Activated CD4-positive, alpha-beta memory T cell treated with anti-CD3 and anti-CD28 coated beads, Interleukin-2, amount 10 ng/mL, durations not matched to agents 7 days and 5 days (primary cell): Measurements from ENCODE around the gene ACTL10. TPM values are rescaled to one million over a fixed set of nuclear protein-coding genes. Genes with fewer than 3 reads are reported as not detected.
"Not testable (repeated sequence)": the region's sequence is repeated elsewhere in the genome, so short reads cannot be mapped to it uniquely, and the experiment has no call there.

ENCODE experiments used
- CTCF ChIA-PET: fragments of 350-600 bp; sonication (Branson Sonifier 250); formaldehyde crosslinking; loops from one replicate; lab custom pipeline; 2021; ENCODE audit warnings: antibody characterized with exemption, inconsistent platforms; lab: Charles Lee
- POLR2A ChIA-PET: fragments of 350-600 bp; sonication (Branson Sonifier 250); formaldehyde crosslinking; loops from one replicate; lab custom pipeline; 2021; ENCODE audit warnings: antibody characterized with exemption; lab: Charles Lee
- DNase-seq: peaks from one replicate; pipeline ENCODE4 v3.0.0-alpha.2; 2020
- H3K27ac Mint-ChIP-seq: one replicate; pipeline ENCODE4 v1.8.0; 2021; ENCODE audit warnings: mild to moderate bottlenecking, mixed read lengths
- H3K27me3 Mint-ChIP-seq: one replicate; pipeline ENCODE4 v1.8.0; 2021; ENCODE audit warnings: mixed read lengths
- H3K36me3 Mint-ChIP-seq: one replicate; pipeline ENCODE4 v1.8.0; 2021; ENCODE audit warnings: low read depth, mixed read lengths
- H3K4me1 Mint-ChIP-seq: one replicate; pipeline ENCODE4 v1.8.0; 2021; ENCODE audit warnings: mixed read lengths
- H3K4me3 Mint-ChIP-seq: one replicate; pipeline ENCODE4 v1.8.0; 2021; ENCODE audit warnings: mild to moderate bottlenecking, mixed read lengths
- H3K9me3 Mint-ChIP-seq: one replicate; pipeline ENCODE4 v1.8.0; 2021; ENCODE audit warnings: mixed read lengths
- total RNA-seq, 2 experiments: library from RNA; stranded (reverse); gene quantifications; one replicate each; pipeline ENCODE4 v1.2.3, GENCODE V29; 2021

ACTL10 gene
- total RNA-seq, 2 experiments from 2014 or later, result 3.7 to 4.5 TPM

- H3K4me1 Mint-ChIP-seq, H3K4me3 Mint-ChIP-seq, CTCF ChIA-PET, H3K27ac Mint-ChIP-seq, H3K27me3 Mint-ChIP-seq, DNase-seq, POLR2A ChIA-PET, H3K36me3 Mint-ChIP-seq, H3K9me3 Mint-ChIP-seq: not testable (repeated sequence)
Observed at GRCh38 chr20:33698966-33699365, 32.2 kb downstream of the ACTL10 start.

- H3K4me3 Mint-ChIP-seq, CTCF ChIA-PET, H3K9me3 Mint-ChIP-seq, H3K27me3 Mint-ChIP-seq, DNase-seq, POLR2A ChIA-PET, H3K4me1 Mint-ChIP-seq, H3K27ac Mint-ChIP-seq: not testable (repeated sequence)
- peaks cover 13% of the 10 kb centered on the region for H3K36me3 Mint-ChIP-seq
Observed at GRCh38 chr20:33700696-33701441, 34.1 kb downstream of the ACTL10 start.

DNA sequence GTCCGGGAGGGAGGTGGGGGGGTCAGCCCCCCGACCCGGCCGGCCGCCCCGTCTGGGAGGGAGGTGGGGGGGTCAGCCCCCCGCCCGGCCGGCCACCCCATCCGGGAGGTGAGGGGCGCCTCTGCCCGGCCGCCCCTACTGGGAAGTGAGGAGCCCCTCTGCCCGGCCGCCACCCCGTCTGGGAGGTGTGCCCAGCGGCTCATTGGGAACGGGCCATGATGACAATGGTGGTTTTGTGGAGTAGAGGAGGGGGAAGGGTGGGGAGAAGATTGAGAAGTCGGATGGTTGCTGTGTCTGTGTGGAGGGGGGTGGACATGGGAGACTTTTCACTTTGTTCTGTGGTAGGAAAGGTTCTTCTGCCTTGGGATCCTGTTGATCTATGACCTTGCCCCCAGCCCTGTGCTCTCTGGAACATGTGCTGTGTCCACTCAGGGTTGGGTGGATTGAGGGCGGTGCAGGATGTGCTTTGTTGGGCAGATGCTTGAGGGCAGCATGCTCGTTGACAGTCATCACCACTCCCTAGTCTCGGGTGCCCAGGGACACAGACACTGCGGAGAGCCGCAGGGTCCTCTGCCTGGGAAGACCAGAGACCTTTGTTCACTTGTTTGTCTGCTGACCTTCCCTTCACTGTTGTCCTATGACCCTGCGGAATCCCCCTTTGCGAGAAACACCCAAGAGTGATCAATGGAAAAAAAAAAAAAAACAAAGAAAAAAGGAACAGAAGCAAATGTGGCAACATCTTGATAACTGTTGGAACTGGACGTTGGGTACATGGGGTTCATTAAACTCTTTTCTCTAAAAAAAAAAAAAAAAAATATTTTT is 35.1 kb downstream of the ACTL10 start:
- no peaks in the 10 kb centered on the region for H3K4me1 Mint-ChIP-seq
- no peak overlapping the region for H3K27ac Mint-ChIP-seq
- ChIA-PET CTCF (no interaction called here), POLR2A (no interaction called here)
- H3K4me3 Mint-ChIP-seq, result no peak overlapping the region
- peaks cover 3% of the 10 kb centered on the region for H3K9me3 Mint-ChIP-seq
- no peak for DNase-seq
- peaks cover 13% of the 10 kb centered on the region for H3K36me3 Mint-ChIP-seq
- no peaks in the 10 kb centered on the region for H3K27me3 Mint-ChIP-seq

- POLR2A ChIA-PET, result no interaction called here
- CTCF ChIA-PET, result no interaction called here
- Mint-ChIP-seq H3K27ac (no peak overlapping the region), H3K4me1 (no peaks in the 10 kb centered on the region), H3K36me3 (peaks cover 19% of the 10 kb centered on the region), H3K4me3 (no peak overlapping the region), H3K27me3 (no peaks in the 10 kb centered on the region), H3K9me3 (peaks cover 3% of the 10 kb centered on the region)
- DNase-seq, result no peak
Observed at GRCh38 chr20:33702861-33703260, 36.1 kb downstream of the ACTL10 start.

DNA sequence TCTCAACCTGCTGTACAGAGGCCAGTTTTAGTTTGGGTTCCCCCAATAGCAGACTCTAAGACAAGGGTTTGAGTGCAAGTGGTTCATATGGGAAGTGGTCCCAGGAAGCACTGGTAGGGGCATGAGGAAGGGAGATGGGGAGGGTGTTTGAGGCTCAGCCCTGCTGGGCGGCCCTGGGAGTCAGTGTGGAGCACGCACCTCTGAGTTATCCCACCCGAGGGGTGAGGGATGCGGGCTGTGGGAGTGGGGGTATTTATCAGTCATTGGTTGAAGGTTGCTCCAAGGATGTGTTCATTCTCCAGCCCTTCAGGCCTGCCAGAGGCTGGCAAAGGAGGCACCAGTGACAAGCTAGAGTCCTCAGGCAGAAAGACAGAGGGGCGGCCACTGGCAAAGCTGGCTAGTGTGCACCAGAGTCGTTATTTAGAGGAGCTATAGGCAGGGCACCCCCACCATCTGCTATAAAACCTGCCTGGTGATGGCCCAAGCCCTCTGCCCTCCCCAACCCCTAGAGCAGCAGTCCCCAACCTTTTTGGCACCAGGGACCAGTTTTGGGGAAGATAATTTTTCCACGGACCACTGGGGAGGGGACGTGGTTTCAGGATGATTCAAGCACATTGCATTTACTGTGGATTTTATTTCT is 36.9 kb downstream of the ACTL10 start:
- Mint-ChIP-seq H3K4me1 (no peaks in the 10 kb centered on the region), H3K4me3 (no peak overlapping the region), H3K27me3 (no peaks in the 10 kb centered on the region), H3K36me3 (peaks cover 16% of the 10 kb centered on the region), H3K27ac (no peak overlapping the region), H3K9me3 (no peaks in the 10 kb centered on the region)
- ChIA-PET POLR2A (interaction anchor here (0.6 to 1.2 kb wide), 2 partner anchors 10 to 331 kb away, joined by 3 read pairs; no protein-coding TSS in a partner anchor), CTCF (interaction anchor here (0.5 kb wide), 1 partner anchor 317 kb away, joined by 3 read pairs; no protein-coding TSS in a partner anchor)
- DNase-seq, result no peak

- Mint-ChIP-seq H3K27ac (no peak overlapping the region), H3K4me1 (peaks cover 5% of the 10 kb centered on the region), H3K4me3 (no peak overlapping the region), H3K27me3 (no peaks in the 10 kb centered on the region), H3K36me3 (peaks cover 14% of the 10 kb centered on the region), H3K9me3 (no peaks in the 10 kb centered on the region)
- CTCF ChIA-PET, result no interaction called here
- DNase-seq, result no peak
- POLR2A ChIA-PET, result interaction anchor here (0.6 to 1.2 kb wide), 2 partner anchors 9 to 332 kb away, joined by 3 read pairs; no protein-coding TSS in a partner anchor
Observed at GRCh38 chr20:33704197-33704924, 37.6 kb downstream of the ACTL10 start.

- no peak overlapping the region for H3K27ac Mint-ChIP-seq
- ChIA-PET POLR2A (interaction anchor here (0.9 kb wide), 1 partner anchor 13 kb away, joined by 3 read pairs; the partner anchor contains the start of gene PXMP4), CTCF (no interaction called here)
- no peak for DNase-seq
- H3K9me3 Mint-ChIP-seq, result no peaks in the 10 kb centered on the region
- H3K27me3 Mint-ChIP-seq, result no peaks in the 10 kb centered on the region
- no peak overlapping the region for H3K4me3 Mint-ChIP-seq
- H3K36me3 Mint-ChIP-seq, result peaks cover 35% of the 10 kb centered on the region
- peaks cover 25% of the 10 kb centered on the region for H3K4me1 Mint-ChIP-seq
Observed at GRCh38 chr20:33707668-33708067, 40.9 kb downstream of the ACTL10 start.

- H3K4me1 Mint-ChIP-seq, result peaks cover 27% of the 10 kb centered on the region
- ChIA-PET CTCF (interaction anchor here (0.6 to 0.7 kb wide), 2 partner anchors 170 to 220 kb away, joined by 3 to 4 read pairs; no protein-coding TSS in a partner anchor), POLR2A (interaction anchor here (1.1 to 1.2 kb wide), 2 partner anchors 11 to 17 kb away, joined by 3 to 5 read pairs; partner anchors contain the start of gene PXMP4)
- no peaks in the 10 kb centered on the region for H3K27me3 Mint-ChIP-seq
- peaks cover 43% of the 10 kb centered on the region for H3K36me3 Mint-ChIP-seq
- no peaks in the 10 kb centered on the region for H3K9me3 Mint-ChIP-seq
- no peak overlapping the region for H3K4me3 Mint-ChIP-seq
- DNase-seq, result no peak
- no peak overlapping the region for H3K27ac Mint-ChIP-seq
Observed at GRCh38 chr20:33709398-33709797, 42.7 kb downstream of the ACTL10 start.

DNA sequence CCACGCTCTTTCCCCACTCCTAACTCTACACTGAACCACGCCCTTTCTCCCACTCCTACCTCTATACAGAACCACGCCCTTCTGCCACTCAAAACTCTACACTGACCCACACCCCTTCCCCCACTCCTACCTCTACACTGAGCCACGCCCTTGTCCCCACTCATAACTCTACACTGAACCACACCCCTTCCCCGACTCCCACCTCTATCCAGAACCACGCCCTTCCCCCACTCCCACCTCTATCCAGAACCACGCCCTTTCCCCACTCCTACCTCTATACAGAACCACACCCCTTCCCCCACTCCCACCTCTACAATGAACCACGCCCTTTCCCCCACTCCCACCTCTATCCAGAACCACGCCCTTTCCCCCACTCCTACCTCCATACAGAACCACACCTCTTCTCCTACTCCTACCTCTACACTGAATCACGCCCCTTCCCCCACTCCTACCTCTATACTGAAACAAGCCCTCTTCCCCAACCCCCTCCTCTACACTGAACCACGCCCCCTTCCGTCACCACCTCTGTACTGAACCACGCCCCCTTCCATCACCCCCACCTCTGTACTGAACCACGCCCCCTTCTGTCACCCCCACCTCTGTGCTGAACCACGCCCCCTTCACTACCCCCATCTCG is 43.3 kb downstream of the ACTL10 start:
- peak overlapping the region; percentile 31 for H3K27ac Mint-ChIP-seq
- POLR2A ChIA-PET, result interaction anchor here (1.1 to 1.2 kb wide), 3 partner anchors 10 to 17 kb away, joined by 3 to 5 read pairs (median 5); partner anchors contain the start of gene PXMP4

GRCh38 chr20:33710681-33711445 is 44.1 kb downstream of the ACTL10 start:
- H3K4me1 Mint-ChIP-seq, result peaks cover 27% of the 10 kb centered on the region
- no peaks in the 10 kb centered on the region for H3K27me3 Mint-ChIP-seq
- CTCF ChIA-PET, result no interaction called here
- peak overlapping the region; percentile 48 for H3K27ac Mint-ChIP-seq
- POLR2A ChIA-PET, result interaction anchor here (1.2 kb wide), 1 partner anchor 9 kb away, joined by 5 read pairs; the partner anchor contains the start of gene PXMP4
- DNase-seq, result no peak
- no peak overlapping the region for H3K4me3 Mint-ChIP-seq
- no peaks in the 10 kb centered on the region for H3K9me3 Mint-ChIP-seq
- peaks cover 42% of the 10 kb centered on the region for H3K36me3 Mint-ChIP-seq

More for the DNA sequence above, 43.3 kb downstream of the ACTL10 start:
- Mint-ChIP-seq H3K36me3 (peaks cover 42% of the 10 kb centered on the region), H3K4me1 (peaks cover 27% of the 10 kb centered on the region), H3K4me3 (no peak overlapping the region), H3K9me3 (no peaks in the 10 kb centered on the region), H3K27me3 (no peaks in the 10 kb centered on the region)
- CTCF ChIA-PET, result interaction anchor here (0.6 kb wide), 1 partner anchor 171 kb away, joined by 4 read pairs; no protein-coding TSS in a partner anchor
- DNase-seq, result no peak

DNA sequence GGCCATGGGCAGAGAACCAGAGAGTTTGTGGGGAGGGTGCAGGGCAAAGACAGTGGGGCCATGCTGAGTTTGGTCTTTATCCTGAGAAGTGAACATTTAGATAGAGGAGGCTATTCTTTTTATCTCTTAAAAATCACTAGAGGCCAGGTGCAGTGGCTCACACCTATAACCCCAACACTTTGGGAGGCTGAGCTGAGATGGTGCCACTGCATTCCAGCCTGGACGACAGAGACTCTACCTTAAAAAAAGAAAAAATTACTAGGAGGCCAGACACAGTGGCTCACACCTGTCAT is 44.6 kb downstream of the ACTL10 start:
- Mint-ChIP-seq H3K27ac (no peak overlapping the region), H3K9me3 (no peaks in the 10 kb centered on the region), H3K27me3 (no peaks in the 10 kb centered on the region), H3K4me3 (no peak overlapping the region), H3K36me3 (peaks cover 45% of the 10 kb centered on the region), H3K4me1 (peaks cover 29% of the 10 kb centered on the region)
- POLR2A ChIA-PET, result interaction anchor here (1.2 kb wide), 1 partner anchor 9 kb away, joined by 5 read pairs; the partner anchor contains the start of gene PXMP4
- CTCF ChIA-PET, result no interaction called here
- no peak for DNase-seq
